Germinal center (tissue), 1 donor: ENCODE results near the gene CPA3.
A peak's percentile ranks its signal among the peaks of the same experiment; 100 is the strongest.

ENCODE experiments used
- DNase-seq: peaks from one replicate; pipeline ENCODE4 v3.0.0; 2012; ENCODE audit warnings: mixed read lengths, low spot score

The CPA3 gene

DNA sequence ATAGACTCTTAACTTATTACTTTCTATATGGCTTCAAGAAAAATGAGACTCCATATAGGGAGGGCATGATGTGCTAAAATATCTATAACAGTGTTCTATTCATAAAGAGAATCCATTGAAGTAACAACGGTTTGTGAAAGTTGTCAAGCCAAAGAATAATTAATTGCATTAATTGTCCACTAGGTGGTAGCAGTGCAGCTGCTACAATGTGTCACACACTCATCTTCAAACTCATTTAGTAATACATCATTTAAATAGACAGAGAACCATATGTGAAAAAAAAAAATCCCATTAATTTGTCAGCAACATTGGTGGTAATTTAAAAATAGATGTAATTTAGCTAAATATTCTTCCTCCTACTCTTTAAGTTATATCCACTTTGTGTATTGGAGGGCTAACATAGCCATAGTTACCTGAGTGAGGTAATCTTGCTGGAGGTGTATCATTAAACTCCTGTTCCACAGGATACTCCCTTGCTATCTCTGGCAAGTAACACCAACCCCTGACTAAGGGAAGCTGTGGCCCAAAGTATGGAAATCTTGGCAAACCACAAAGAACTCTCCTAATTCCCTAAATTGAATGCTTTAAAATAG, 3.7 kb upstream of the CPA3 start:
- peak; percentile 37 for DNase-seq

DNA sequence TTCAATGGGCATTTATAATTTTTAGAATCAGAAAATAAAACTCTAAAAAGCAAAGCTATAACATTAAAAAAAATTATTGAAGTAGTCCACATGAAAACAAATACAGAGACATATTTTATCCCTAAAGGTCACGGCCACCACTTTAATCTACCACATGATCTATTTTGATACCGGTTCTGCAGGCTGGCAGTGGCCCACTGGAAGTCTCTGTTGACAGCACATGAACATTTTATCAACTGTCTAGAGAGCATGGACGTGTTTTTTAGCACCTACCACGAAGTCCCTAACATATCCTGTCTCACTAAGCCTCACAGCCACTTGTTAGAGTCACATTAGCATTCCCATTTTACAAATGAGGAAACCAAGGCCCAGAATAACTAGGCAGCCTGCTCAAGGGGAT, 1.8 kb upstream of the CPA3 start:
- DNase-seq: no peak

DNA sequence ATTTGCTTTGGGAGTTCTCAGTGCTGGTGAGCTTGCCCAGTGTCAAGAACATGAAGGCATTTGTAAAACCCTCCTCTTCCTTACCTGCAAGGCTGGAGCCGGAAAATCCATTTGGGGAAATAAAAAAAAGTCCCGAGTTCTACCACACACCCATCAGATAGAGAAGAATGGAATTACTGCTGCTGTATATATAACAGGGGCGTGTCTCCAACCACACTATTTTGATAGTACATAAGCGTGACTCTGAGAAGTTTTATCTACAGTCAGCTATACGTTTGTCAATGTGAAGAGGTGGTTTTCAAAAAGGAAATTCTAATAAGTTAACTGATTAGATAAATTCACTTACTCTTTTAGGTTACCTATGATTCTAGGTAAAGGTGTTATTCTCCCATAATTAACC, 1.3 kb upstream of the CPA3 start:
- no peak for DNase-seq

DNA sequence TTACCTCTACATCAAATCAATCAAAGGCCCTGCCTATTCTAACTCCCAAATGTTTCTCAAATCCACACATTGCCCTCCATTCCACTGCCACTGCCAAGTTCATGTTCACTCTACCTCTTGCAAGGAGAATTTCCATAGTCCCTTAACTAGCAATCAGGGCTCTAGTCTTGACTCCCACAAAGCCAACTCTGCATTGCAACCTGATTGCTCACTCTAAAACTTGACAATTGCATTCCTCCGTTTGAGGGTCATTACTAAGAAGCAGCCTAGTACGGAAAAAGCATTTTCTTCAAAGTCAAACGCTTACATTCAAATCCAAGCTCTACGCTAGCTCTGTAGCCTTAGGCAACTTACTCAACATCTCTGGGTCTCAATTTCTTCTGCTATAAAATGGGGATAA, 1.2 kb downstream of the CPA3 start:
- DNase-seq: no peak

DNA sequence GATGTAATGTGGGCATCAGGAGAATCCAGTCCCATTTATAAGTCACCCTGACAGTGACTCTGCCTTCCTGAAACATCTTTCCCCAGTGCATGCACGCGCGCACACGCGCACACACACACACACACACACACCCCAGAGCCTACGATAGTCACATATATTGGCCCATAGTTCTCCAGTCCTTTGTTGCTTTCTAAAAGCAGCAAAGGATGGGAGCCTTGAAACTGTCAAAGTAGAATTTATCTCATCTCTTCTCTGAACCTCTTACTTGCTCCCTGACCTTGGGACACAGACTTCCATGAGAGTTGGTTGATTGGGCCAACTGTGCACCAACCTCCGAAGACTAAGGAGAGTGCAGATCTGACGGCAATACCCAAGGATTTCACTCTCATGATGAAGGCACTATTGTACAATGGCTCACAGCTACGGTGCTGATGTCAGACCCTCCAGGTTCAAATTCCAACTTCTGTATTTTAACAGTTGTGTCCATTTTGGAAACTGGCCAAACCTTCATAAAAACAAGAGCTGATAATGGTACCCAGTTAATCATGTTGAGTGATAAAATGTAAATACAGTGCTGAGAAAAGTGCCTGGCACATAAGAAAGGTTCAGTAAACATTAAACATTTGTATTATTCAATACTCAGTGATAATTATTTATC, 8.3 kb downstream of the CPA3 start:
- DNase-seq: no peak

DNA sequence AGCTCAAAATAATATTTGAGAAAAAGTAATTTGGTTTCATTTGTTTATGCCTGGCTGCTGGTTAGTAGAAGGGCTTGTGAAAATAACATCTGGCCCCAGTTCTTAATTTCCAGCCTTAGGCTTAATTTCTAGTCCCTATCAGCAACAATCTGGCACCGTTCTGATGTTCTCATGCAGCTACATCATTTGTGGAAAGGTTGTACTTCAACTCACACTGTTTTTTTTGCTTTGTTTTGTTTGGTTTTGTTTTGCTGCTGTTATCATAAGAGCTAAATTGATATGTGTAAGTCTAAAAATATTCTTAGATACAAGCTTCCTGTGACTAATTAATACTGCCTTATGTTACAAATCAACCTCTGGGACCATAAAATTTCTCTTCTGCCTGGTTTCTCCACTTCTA, 8.9 kb downstream of the CPA3 start:
- no peak for DNase-seq

DNA sequence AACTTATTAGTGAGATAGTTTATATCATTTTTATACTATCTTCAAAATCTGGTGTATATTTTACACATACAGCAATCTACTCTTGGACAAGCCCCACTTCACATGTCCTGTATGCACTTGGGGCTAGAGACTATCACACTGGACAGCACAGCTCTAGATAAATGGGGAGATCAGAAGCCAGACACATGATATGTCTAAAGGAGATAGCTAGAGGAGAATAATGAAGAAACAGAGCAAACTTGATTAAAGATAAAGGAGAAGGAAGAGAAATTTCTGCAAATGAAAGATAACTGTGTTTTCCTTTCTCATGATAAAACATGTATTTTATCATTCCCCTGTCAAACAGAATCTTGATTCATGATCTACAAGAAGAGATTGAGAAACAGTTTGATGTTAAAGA, 13.0 kb downstream of the CPA3 start:
- DNase-seq: no peak

DNA sequence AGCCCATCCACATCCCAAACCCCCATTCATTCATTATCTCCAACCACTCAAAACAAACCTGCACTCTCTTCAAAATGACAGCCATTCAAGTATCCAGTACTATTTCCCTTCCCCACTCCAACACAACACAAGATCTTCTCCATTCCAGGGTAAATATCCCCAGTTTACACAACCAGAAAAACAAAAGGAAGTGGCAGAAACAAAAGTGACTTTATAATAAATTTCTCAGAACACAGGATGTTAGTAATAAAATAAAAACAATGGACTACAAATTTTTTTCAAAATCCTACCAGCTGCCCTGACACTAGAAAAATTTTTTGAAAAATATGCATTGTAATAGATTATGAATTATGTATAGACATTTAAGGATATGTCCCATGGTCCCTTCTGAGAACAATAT, 14.2 kb downstream of the CPA3 start:
- DNase-seq: no peak

DNA sequence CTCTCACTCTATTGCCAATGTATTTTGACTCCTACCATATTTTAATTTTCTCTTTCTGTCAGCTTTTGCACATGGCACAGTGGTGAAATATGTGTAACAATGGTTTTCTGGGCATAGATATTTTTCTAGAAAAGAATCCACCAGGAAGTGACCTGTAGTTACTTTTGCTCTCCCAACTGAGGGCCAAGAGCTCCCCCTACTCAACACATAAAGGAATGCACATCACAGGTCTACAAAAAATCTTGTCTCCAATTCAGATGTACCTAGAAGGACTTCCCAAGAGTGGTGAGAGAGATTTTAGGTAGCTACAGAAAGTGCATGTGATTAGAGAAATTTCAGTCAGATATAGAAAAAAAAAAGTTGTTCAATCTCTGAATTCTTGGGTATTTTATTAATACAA, 15.6 kb downstream of the CPA3 start:
- no peak for DNase-seq

DNA sequence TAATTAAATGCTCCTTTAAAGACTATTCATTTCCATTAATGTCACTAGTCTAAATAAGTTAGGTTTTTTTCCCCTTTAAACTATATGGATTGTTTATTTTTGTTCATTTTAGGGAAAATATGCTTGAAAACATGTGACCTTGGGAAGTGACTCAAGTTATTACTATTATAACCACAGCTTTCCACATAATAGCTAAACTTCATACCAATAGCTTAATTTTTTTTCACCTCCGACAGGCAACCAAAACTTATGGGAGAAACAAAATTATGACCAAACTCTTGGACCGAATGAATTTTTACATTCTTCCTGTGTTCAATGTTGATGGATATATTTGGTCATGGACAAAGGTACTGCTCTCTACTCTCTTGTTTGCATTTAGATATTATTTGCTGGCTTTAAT, 16.2 kb downstream of the CPA3 start:
- DNase-seq: no peak

DNA sequence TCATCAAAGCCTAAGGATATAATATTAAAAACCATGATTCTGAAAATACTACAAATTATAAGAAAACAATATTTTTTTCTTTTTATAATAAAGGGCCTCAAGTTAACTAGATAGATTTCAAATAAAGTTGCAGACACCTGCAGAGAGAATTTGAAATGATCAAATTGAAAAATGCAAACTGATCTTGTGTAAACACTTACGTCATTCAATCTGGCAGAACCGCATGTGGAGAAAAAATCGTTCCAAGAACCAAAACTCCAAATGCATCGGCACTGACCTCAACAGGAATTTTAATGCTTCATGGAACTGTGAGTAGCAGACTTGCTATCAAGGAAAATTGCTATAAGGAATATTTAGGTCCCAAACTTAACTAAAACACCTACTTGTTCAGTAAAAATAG, 17.2 kb downstream of the CPA3 start:
- DNase-seq: no peak

DNA sequence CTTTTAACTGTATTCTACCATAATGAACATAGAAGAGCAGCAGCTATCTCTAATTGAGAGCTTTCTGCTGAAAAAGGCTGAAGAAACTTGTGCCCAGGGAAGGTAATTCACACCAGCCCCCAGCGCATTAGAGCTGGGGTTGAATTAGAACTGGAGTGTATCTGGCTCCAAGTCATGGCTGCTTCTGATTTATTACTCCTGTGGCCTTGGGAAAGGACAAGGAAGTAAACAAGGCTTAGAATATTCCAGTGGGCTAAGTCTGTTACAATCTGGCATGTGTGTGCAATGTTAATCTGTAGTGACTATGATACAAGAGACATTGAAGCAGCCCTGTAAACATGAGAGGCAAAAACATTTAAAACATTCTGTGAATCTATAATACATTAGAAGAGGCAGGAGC, 18.1 kb downstream of the CPA3 start:
- DNase-seq: no peak

DNA sequence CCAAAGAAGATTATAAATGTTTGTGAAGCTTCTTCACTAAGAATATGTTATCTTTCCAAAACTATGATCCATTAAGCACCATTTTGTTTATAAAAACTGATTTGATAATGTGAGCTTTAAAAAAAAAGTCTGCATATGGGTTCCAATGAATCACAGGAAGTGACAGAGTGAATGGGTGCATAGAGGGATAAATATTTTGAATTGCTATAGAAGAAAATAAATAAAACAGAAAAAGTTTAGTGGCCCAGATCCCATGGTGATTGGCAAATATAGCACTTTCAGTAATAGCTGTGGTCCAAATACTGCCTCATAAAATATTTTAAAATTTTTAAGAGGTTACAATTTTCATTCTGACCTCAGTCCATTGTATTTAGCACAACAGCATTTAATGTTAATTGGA, 19.2 kb downstream of the CPA3 start:
- DNase-seq: no peak

DNA sequence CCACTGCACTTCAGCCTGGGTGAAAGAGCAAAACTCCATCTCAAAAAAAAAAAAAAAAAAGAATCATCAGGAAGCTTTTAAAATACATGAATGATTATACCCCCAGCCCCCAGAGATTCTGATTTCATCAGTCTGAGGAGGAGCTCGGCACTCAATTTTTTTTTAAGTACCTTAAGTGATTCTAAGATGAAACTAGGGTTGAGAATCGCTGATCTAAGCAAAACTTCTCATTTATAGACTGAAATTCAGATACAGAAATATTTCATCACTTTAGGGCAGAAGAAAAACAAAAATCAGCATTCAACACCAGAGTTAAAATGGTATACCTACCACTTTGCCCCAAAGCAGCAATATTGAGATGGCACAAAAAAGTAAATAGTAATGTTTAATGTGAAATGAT, 24.7 kb downstream of the CPA3 start:
- DNase-seq: no peak

DNA sequence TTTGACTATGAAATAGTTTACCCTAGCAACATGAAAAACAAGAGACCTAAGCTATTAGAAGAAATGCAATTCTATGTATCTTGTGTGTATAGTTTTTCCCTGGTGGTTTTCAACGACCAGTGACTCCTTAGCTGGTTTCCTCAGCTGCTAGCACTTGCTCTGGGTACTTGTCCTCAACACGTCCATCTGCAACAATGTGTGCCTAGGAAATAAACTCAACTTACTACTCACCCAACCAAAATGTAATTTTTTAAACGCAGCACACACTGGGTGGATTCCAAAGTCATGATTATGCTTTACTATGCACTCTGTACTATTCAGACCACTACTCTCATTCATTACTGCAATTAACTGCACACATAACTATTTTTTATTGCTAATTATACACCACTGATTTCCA, 31.0 kb downstream of the CPA3 start:
- DNase-seq: no peak

DNA sequence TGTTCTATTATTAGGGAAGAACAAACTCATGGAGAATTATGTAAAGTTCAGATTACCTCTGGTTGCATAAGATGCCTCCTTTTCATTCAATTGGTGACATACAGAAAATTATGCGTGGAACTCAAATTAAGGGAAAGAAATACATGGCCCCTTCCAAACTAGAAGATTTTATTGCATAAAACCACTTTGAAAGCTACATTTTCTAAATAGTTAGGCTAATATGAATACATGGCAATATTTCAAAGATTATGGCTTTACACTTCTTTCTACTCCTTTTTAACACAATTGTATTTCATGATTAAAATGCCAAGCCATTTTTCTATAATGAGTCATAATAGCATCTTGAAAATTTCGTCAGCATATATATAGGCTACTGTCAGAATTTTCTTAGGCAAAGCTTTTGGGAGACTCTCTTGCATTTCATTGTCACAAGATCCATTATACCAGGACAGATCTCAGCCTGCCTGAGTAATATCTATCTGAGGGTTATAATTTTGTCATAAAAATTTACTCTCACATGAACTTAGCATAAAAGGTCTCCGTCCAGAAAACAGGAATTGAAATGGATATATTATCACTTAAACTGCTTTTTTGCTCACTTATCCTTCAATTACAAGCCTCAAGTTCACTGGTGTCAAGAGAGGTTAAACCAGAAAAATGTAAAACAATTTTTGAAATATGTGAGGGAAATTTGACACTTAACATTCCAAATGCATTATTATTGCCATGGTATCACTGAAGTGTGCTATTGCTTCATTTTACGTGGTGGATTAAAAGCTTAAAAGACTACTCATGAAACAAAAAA, 37.1 kb downstream of the CPA3 start:
- no peak for DNase-seq

DNA sequence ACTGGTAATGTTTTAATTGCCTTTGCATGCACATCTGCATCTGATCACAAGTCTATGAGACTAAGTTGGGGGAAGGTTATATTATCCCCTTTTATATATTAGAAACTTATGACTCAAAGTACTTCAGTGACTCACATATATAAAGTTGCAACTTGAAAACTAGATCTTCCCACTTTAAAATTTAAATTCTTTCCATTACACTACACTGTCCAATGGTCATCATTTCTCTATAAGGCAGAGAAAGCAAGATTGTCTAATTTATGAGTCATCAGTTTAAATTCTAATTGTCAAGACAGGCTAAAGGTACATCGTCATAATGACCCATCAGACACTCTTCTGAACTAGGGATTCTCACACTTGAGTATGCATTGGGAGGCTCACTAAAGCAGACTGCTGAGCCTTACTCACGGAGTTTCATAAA, 37.9 kb downstream of the CPA3 start:
- DNase-seq: no peak

DNA sequence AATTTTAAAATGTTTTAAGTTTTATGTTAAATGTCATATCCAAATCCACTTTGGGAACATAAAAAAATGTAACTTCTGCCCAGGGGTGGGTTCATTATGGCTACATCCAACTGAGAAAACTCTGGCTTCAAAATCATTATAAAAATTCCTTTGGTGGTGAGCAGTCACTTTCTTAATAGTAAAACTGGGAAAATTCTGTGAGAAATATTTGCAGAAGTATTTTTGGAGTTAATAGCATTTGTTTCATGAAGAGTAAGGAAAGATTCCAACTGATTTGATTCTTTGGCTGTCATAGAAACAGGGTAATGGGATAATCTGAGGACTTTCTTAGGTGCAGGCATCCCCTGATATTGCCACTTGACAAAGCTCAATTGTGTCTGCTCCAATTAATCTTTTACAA, 38.8 kb downstream of the CPA3 start:
- DNase-seq: no peak

DNA sequence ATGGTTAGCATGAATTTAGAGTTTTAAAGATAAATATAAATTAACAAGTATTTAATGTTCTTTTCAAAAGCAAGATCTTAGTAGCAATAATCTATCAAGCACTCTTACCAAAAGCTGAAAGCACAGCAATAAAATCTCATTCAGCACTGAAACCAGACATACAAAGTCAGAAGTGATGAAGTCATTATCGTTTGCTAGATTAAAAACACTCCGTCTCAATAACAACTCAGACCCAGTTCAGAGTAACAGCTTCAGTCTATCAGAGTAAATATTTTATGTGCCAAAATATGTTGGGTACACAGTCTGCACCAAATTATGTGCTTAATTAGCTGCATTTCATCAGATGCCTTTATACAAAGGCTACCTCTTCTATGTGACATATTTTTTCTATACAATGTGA, 41.6 kb downstream of the CPA3 start:
- DNase-seq: no peak

DNA sequence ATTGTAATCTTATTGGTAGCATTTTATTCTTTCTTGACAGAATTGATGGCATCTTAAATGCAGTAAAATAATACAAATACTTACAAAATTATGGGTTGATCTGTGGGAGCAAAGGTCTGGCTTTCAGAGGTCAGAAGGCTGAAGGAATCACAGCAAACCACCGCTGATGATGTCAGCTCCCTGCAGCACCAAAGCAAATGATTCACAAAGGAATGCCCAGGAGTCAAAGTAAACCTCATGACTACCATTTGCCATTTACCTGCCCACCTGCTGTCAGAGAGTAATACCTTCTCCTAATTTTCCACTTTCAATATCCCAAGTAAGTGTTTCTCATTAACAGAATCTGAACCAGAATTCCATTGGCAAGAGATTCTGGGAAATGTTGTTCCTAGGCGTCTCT, 46.1 kb downstream of the CPA3 start:
- no peak for DNase-seq

DNA sequence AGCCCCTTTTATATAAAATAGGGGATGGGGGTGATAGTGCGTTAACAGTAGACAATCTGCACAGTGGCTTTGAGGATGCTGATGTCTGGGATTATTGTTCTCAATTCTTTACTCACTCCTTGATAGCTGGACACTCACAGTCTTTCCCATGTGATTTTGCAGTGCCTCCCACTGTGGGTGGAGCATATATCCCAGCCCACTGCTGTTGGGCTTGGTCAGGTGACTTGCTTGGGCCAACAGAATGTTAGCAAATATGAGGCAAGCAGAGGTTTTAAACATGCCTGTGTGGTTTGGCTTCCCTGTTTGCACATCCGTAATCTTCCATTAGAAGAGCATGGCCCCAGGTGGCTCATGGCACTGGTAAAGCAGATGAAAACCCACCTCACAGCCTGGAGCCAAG, 46.5 kb downstream of the CPA3 start:
- DNase-seq: no peak

DNA sequence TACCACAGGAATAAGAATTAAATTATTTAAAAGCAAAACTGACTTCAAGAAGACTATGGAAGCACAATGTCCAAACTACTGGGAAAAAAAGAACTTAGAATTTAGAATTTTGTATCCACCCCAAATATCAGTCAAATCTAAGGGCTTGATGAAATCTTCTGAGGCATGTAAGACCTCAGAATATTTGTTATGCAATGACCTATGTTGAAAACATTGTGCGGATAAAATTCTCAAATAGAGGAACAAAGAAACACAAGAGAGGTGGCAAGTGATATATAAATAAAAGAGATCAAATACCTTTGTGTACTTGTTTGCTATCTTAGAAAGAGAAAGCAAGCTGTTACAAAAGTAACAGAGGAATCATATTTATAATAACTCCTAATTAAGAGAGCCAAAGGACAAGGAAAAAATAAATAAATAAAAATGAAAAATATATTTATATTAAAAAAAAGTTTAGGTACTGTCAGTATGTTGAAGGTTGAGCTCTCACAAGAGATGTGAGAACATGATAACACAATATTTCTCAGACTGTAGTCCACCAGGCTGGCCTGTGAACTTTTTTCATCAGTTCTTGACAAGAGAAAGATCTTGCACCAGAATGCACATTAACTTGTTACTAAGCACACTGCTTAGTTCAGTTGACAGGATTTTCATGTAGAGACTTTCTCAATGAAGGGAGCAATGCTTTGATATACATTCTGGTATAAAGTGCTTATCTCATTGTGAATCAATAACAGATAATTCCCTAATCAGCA, 50.0 kb downstream of the CPA3 start:
- no peak for DNase-seq

DNA sequence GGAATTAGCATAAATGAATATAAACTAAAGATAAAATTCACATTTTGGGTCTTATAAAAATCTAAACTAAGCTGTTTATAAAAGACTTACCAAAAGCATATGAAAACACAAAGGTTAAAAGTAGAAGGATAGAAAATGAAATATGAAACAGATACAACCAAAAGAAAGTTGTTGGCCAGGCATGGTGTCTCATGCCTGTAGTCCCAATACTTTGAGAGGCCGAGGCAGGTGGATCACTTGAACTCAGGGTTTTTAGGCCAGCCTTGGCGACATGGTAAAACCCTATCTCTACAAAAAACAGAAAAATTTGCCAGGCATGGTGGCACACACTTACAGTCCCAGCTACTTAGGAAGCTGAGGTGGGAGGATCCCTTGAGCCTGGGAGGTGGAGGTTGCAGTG, 51.0 kb downstream of the CPA3 start:
- no peak for DNase-seq
